Lower leg skin (tissue), 4 donors: ENCODE results near the gene TBP. TPM values are rescaled to one million over a fixed set of nuclear protein-coding genes. Genes with fewer than 3 reads are reported as not detected.
"Not testable (repeated sequence)": the region's sequence is repeated elsewhere in the genome, so short reads cannot be mapped to it uniquely, and the experiment has no call there.

Experiments
- DNase-seq, 2 donors: peaks; one replicate each; pipeline ENCODE4 v3.0.0-alpha.2; 2019; ENCODE audit warnings: low spot score in 2 of 2
- H3K4me3 ChIP-seq: fragments of 200-600 bp; sonication (generic); 2 replicates; pipeline ENCODE4 v1.5.1; 2017; ENCODE audit warnings: mild to moderate bottlenecking, low read depth; ENCODE audit not compliant: poor library complexity, severe bottlenecking
- CTCF ChIP-seq, 3 donors: fragments of 450-650 bp; IDR thresholded peaks; one replicate each; pipeline ENCODE4 v1.5.1; 2016; ENCODE audit warnings: antibody characterized with exemption in 3 of 3, mild to moderate bottlenecking in 3 of 3, moderate library complexity in 2 of 3
- POLR2A ChIP-seq, 2 donors: fragments of 450-650 bp; IDR thresholded peaks; one replicate each; pipeline ENCODE4 v1.6.1; 2016 to 2017; ENCODE audit warnings: antibody characterized with exemption in 2 of 2, mild to moderate bottlenecking in 1 of 2, moderate library complexity in 1 of 2
- WGBS, 2 donors: methylation state at CpG; one replicate each; pipeline ENCODE4 v1.1.5; 2018; 5-methylcytosine and 5-hydroxymethylcytosine counted together
- intact Hi-C: fragments of 100-400 bp; cut with DNase I; formaldehyde crosslinking; loops from one replicate; pipeline ENCODE4 v1.15.0; 2023; ENCODE audit warnings: low total_unique reads
- total RNA-seq, 4 donors: library from RNA; depleted of rRNA; stranded (reverse); fragments of >200 nt; gene quantifications; one replicate each; pipeline ENCODE4 v1.1.0, GENCODE V29; 2016

Gene TBP
- total RNA-seq, result 10 to 100 TPM; 12.8 to 17.4 (median 14.2) TPM

DNA sequence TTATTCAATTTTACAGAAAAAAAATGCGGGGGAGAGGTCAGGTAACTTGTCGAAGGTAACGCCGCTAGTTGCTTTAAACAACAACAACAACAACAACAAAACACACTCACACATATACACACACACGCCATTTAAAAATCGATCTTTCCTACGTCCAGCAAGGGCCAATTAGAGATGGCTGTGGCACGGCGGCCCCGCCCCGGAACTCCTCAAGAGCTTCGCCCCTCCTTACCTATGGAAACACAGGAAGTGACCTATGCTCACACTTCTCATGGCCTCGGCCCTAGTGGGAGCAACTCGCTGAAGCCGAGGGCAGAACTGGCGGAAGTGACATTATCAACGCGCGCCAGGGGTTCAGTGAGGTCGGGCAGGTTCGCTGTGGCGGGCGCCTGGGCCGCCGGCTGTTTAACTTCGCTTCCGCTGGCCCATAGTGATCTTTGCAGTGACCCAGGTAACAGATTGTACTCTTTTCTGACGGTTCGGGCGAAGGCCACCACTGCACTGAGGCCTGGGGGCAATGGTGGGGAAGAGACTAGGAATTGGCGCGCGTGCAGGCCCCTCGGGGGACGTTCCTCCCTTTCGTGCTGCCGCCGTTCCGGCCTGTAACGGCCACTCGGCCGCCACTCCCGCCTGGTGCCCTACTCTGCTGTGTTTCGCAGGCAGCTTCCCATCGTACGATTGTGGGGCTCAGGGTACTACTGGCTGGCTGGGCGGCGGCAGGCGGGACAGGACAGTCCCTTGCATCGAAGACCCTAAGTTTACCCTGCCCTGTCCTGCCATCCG lies at the start of gene TBP:
TSS of gene TBP (plus strand) at position 357 of the 783 bp plus-strand sequence. CDS start 2,661 bp downstream, outside the sequence.
- intact Hi-C loops, result no loop called here
- WGBS, 2 donors, result 0 to 1% methylated on average over 49 to 50 of the region's 51 CpGs
- peak; percentile 98 to 99 for DNase-seq
- TF ChIP-seq POLR2A (IDR thresholded peaks at IDR 0.05) (no peak), CTCF (IDR thresholded peaks at IDR 0.05) (no peak)
- H3K4me3 ChIP-seq, result peak within 1 kb of the TSS; percentile 99

GRCh38 chr6:170504479-170504878 lies 49.7 kb upstream of the TBP start:
- intact Hi-C loops, result no loop called here

GRCh38 chr6:170505306-170505705 lies 48.9 kb upstream of the TBP start:
- TF ChIP-seq CTCF (IDR thresholded peaks at IDR 0.05) (no peak), POLR2A (IDR thresholded peaks at IDR 0.05) (no peak)
- intact Hi-C loops, result no loop called here
- WGBS, 2 donors, result 17 to 26% methylated on average over 9 of the region's 9 CpGs
- DNase-seq, result no peak
- no peak overlapping the region for H3K4me3 ChIP-seq

More at GRCh38 chr6:170504479-170504878, 49.7 kb upstream of the TBP start:
- no peak for TF ChIP-seq POLR2A (IDR thresholded peaks at IDR 0.05)
- no peak for TF ChIP-seq CTCF (IDR thresholded peaks at IDR 0.05)
- no peak for DNase-seq
- WGBS, 2 donors, result 64 to 68% methylated on average over 4 of the region's 4 CpGs
- no peak overlapping the region for H3K4me3 ChIP-seq

- no peak for DNase-seq
- WGBS, 2 donors, result 68 to 81% methylated on average over 4 of the region's 4 CpGs
- intact Hi-C loops, result no loop called here
- TF ChIP-seq CTCF (IDR thresholded peaks at IDR 0.05), result no peak
- no peak for TF ChIP-seq POLR2A (IDR thresholded peaks at IDR 0.05)
- H3K4me3 ChIP-seq, result no peak overlapping the region
These were observed 47.7 kb upstream of the TBP start for GRCh38 chr6:170506446-170506845.

GRCh38 chr6:170507728-170508127 lies 46.4 kb upstream of the TBP start:
- DNase-seq, intact Hi-C loops, H3K4me3 ChIP-seq: not testable (repeated sequence)
- WGBS, 2 donors, result 75 to 89% methylated on average over 2 of the region's 2 CpGs

- DNase-seq, H3K4me3 ChIP-seq, intact Hi-C loops: not testable (repeated sequence)
- WGBS, 2 donors, result 54% methylated on average over 1 of the region's 1 CpG; no CpG with 5 or more reads in 1 of the 2 donors
These were observed 45.9 kb upstream of the TBP start for GRCh38 chr6:170508275-170508674.

GRCh38 chr6:170508892-170509722 lies 45.1 kb upstream of the TBP start:
- DNase-seq, intact Hi-C loops, H3K4me3 ChIP-seq: not testable (repeated sequence)
- 75 to 82% methylated on average over 5 of the region's 5 CpGs for WGBS, 2 donors
